H1 (cell line): Measurements from ENCODE around the gene ARL10. TPM values are rescaled to one million over a fixed set of nuclear protein-coding genes. Genes with fewer than 3 reads are reported as not detected.

Experiments
- ATF3 ChIP-seq: IDR thresholded peaks from 2 replicates; pipeline ENCODE4 v1.6.1; 2011; ENCODE audit warnings: low read depth, mild to moderate bottlenecking, low read length; ENCODE audit not compliant: insufficient read depth
- CHD2 ChIP-seq: IDR thresholded peaks from 2 replicates; pipeline ENCODE4 v1.6.1; 2012; ENCODE audit warnings: low read length, improper control_type of control experiment
- MAX ChIP-seq: IDR thresholded peaks from 2 replicates; pipeline ENCODE4 v1.6.1; 2012; ENCODE audit warnings: inconsistent platforms
- polyA plus RNA-seq, 7 experiments: library from polyadenylated mRNA; depleted of rRNA in 3 of 7; stranded (reverse) in 5 of 7; unstranded in 2 of 7; fragments of >200 nt in 5 of 7; fragments of 200-250 nt in 2 of 7; gene quantifications; 1 replicate in 5 of 7; 2 replicates in 1 of 7; 4 replicates in 1 of 7; pipeline versions ENCODE4 v1.2.1 to v1.2.3, GENCODE V29; 2011 to 2013; ENCODE audit warnings: missing spikeins in 2 of 7, mixed read lengths in 2 of 7
- total RNA-seq: library from RNA; stranded (reverse); fragmentation: NEBNext Ultra II Directional; extraction: Animal tissue kit (Norgen Biotek cat#: 25700); gene quantifications from 2 replicates; pipeline ENCODE4 v1.2.1, GENCODE V29; 2021

The ARL10 gene
- total and polyA plus RNA-seq, 2 of the 8 experiments (the other 6 are each of a cell fraction or from before 2014, with no cell fraction given): 3.1 to 7.4 TPM

- TF ChIP-seq MAX (peak; percentile 69), CHD2 (no peak), ATF3 (no peak)
These were observed 40.6 kb downstream of the ARL10 start (continued) for GRCh38 chr5:176405656-176406435.
